HG03469 (cell line): ENCODE measurements around the gene CKAP5.
"Not testable (repeated sequence)": the region's sequence is repeated elsewhere in the genome, so short reads cannot be mapped to it uniquely, and the experiment has no call there.

Experiments
- ATAC-seq: cut with Tn5 transposase; IDR thresholded peaks from one replicate; pipeline ENCODE4 v1.9.1; 2021; ENCODE audit warnings: mild to moderate bottlenecking, moderate library complexity, moderate number of reproducible peaks; ENCODE audit not compliant: unreplicated experiment

The CKAP5 gene

DNA sequence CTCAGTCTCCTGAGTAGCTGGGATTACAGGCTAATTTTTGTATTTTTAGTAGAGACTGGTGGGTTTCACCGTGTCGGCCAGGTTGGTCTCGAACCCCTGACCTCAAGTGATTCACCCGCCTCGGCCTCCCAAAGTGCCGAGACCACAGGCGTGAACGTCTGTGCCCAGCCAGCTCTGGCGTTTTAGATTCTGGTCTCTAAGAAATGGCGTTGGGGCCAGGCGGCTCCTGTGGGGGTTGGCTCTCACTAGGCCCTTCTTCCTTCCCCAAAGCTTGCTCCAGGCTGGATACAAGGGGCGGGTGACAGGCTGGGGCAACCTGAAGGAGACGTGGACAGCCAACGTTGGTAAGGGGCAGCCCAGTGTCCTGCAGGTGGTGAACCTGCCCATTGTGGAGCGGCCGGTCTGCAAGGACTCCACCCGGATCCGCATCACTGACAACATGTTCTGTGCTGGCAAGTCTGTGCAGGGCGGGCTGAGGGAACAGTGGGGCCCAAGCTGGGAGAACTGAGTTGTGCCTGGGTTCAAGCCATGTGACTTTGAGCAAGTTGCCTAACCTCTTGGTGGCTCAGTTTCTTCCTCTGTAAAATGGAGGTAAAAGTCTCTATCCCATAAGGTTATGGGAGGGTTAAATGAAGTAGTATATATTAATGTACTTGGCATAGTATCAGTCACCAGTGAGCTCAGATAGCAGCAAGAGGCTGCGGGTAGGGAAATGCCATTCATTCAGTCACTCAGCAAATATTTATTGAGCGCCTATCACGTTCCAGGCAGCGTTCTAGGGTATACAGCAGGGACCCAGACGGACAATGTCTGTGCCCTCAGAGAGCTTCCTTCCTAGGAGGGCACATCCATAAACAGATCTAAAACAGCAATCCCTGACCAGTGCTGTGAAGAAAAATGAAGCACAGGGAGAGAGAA, 116.7 kb downstream of the CKAP5 start:
- ATAC-seq = no peak

DNA sequence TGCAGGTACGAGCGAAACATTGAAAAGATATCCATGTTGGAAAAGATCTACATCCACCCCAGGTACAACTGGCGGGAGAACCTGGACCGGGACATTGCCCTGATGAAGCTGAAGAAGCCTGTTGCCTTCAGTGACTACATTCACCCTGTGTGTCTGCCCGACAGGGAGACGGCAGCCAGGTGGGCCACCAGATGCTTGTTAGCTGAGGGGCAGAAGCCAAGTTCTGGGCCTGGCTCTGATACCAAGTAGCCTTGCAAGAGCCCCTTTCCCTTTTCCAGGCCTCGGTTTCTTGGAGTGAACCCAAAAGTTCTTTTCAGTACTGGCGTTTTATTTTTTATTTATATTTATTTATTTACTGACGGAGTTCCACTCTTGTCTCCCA, 117.4 kb downstream of the CKAP5 start:
- no peak for ATAC-seq

DNA sequence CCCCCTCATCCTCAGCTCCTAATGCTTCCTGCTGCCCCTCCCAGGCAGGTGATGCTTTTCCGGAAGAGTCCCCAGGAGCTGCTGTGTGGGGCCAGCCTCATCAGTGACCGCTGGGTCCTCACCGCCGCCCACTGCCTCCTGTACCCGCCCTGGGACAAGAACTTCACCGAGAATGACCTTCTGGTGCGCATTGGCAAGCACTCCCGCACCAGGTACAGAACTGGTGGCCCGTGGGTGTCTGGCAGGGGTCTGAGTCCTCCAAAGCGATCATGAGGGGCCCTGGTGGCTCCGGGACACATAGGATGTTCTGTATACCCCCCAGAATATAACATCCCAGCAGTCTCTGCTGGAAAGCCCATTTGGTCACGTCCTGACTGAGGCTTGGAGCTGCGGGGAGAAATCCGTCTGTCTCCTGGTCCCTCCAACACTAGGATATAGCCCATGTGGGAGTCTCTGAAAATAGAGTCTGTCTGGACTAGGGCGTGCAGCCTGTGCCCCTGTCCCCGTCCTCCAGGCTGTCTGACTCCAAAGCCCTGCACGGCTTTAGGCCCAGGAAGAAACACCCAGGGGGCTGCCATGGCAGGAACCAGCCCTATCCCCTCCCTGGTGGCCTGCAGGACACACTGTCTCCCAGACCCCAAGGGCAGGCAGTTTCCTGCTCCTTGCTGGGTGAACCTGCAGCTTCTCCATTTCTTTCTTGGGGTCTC, 118.0 kb downstream of the CKAP5 start:
- no peak for ATAC-seq

DNA sequence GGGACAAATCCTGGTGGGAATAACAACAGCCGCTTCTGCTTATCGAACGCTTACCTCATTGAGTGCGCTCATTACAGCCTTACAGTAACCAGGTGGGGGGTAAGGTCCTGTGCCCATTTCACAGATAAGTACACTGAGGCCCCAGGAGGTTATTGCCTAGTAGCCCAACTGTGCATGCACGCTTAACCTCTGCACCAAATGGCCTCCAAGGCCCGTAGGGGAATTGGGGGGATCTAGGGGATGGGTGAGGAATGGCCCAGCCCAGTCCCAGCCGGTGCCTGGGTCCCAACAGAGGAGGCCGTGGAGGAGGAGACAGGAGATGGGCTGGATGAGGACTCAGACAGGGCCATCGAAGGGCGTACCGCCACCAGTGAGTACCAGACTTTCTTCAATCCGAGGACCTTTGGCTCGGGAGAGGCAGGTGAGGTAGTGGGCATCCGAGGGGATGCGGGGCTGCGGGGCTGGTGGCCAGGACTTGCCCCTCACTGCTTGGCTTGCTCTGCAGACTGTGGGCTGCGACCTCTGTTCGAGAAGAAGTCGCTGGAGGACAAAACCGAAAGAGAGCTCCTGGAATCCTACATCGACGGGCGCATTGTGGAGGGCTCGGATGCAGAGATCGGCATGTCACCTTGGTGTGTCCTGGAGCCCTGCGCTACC, 119.7 kb downstream of the CKAP5 start:
- ATAC-seq = no peak

DNA sequence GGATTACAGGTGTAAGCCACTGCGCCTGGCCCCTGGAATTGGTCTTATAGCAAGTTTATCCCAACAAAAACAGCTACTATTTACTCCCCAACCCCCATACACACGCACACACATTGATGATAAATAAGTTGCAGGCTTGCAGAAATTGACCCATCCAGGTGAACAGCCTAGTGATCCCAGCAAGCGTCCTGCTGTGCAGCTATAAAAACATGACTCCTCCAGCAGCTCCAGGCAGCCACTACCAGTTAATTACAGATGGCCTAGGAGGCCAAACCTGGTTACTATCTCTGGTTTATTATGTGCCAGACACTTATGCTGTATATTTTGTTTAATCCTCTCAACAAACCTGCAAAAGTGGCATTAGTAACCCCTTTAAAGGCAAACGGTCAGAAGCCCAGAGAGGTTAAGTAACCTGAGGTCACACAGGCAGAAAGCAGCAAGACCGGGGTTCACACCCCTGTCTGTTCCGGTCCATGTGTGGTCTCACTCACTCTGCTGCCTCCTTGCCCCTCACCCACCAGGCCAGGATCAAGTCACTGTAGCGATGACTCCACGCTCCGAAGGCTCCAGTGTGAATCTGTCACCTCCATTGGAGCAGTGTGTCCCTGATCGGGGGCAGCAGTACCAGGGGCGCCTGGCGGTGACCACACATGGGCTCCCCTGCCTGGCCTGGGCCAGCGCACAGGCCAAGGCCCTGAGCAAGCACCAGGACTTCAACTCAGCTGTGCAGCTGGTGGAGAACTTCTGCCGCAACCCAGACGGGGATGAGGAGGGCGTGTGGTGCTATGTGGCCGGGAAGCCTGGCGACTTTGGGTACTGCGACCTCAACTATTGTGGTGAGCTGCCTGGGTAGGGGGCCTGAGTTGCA, 120.5 kb downstream of the CKAP5 start:
- no peak for ATAC-seq

DNA sequence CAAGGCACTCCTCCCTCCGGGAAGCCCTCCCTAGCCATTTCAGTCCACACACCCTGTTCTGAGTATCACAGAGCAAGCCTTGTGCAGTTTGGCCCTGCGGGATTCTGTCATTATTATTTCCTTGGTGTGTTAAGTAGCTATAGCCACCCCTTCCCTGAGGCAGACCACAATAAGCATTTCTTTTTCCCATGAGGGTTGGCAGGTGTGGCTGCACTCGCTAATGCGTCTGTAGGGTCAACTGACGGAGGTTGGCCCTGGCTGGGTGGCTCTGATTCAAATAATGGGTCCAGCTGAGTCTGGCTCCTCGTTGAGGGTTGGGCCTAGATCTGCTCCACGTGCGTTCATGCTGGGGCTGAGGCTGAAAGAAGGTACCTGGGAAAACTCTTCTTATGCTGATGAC, 122.0 kb downstream of the CKAP5 start:
- no peak for ATAC-seq

DNA sequence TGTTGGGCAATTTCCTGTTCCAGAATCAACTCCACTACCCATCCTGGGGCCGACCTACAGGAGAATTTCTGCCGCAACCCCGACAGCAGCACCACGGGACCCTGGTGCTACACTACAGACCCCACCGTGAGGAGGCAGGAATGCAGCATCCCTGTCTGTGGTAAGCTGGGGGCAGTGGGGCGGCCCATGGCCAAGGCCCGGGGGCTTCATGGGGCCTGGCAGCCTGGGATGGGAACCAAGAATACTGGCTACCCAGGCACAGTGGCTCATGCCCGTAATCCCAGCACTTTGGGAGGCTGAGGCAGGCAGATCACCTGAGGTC, 122.8 kb downstream of the CKAP5 start:
- no peak for ATAC-seq

DNA sequence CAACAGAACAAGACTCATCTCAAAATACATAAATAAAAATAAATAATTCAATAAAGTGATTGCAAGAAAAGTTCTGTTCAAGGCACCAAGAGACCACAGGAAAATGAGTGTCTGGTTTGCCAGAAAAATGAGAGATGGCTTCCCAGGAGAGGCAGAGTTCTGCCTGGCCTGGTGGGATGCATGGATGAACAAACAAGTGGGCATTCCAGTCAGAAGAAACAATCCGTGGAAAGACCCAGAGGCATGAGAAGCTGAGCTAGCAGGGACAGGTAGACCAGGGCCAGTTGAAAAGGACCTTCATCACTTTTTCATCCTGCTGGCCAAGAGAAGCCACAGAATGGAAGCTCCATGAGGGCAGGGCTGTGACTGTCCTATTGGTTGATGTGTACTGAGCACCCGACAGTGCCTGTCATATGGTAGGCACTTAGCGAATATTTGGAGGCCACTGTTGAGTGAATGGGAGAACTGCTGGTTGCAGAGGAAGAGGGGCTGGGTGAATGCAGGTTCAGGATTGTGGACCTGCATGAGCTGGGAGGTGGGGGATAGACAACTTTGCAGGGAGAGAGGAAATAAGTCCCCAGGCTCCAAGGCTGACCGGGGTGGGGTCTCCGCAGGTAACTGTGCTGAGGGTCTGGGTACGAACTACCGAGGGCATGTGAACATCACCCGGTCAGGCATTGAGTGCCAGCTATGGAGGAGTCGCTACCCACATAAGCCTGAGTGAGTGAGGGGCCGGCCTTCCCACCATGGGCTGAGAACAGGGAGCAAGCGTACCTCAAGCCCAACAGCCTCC, 123.3 kb downstream of the CKAP5 start:
- ATAC-seq = no peak

DNA sequence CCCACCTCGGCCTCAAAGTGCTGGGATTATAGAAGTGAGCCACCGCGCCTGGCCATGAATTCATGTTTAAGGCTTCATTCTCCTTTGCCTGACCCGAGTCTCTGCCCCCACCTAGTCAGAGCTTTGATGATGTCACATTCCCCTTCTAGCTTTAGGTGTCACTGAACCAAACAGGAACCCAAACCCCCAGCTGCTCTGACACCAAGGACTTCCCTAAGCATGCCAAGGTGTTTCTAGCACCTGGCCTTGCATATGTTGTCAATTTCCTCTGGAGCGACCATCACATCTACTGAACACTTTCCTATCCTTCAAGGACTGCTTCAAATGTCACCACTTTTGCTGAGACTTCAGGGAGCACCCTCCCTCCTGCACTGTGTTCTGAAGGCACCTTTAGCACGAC, 124.8 kb downstream of the CKAP5 start:
- ATAC-seq = no peak

DNA sequence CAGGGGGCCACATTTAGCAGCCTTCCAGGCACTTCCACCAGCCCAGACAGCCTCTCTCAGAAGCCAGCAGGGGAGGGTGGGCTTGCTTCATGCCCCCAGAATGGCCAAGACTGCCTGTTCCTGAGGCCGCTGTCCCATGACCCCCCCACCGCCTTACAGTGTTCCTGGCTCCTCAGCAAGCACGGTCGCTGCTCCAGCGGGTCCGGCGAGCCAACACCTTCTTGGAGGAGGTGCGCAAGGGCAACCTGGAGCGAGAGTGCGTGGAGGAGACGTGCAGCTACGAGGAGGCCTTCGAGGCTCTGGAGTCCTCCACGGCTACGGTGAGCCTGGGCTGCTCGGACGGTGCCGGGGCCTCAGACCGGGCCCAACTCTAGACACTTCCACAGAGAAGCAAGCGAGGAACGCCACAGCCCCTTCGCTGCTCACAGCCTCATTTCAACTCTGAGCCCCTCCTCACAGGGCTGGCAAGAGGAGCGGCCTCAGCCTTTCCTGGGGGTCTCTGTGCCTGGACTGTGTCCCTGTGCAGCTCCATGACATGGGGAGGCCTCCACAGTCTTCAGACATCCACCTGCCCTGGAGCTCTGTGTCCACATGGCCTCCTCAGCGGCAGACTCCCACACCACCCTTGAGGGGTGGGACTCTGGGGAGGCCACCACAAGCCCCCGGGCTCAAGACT, 126.4 kb downstream of the CKAP5 start:
- no peak for ATAC-seq

DNA sequence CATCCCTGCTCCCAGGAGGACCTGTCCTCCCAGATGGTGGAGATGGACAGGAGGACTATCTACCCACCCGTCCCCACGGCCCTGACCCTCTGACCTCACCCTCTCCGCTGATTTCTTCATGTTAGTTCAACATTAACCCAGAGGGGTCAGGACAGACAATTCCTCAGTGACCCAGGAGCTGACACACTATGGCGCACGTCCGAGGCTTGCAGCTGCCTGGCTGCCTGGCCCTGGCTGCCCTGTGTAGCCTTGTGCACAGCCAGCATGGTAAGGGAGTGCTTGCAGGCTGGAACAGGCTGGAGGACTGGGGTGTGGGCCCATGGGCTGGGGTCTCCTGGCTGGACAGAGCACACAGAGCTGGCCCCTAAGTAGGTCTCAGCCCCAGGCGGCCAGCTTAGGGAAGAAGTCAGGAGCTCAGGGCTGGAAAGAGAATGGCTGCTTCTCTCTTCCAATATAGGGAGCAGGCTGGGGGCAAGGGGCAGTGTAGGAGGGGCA, 127.0 kb downstream of the CKAP5 start, which contains the start of gene F2:
Gene F2 (plus strand): TSS at position 166 of the 495 bp plus-strand sequence. CDS start 23 bp downstream, at position 189.
- ATAC-seq = no peak

DNA sequence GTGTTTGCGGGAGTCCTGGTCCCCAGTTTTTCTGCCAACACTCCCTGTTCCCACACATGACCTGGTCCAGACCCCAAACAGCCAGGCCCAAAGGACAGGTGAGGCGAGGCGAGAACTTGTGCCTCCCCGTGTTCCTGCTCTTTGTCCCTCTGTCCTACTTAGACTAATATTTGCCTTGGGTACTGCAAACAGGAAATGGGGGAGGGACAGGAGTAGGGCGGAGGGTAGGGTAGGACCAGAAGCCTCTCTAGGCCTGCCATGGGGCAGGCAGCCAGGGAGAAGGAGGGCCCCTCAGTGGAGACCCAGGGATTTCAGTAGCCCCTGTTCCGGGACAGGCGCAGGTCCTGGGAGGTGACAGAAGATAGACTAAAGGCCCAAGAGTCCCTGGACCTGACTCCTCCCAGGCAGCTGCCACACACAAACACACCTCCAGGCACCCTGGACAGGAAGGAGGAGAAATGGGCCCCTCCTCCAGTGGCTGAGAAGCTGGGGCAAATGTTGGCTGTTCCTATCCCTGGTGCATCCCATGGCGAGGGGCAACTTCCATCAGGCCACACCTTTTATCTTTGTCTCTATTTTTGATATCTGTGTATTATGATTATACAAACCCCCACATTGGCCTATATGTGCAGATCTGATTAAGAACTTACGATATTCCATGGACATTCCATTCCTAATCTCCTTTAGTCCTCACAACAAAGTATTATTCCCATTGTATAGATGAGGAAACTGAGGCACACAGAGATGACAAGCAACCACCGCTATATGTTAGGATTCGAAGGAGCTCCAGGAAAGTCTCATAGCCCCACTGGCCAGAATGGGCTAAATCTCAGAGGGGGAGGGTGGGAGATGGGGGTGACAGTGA, 127.7 kb downstream of the CKAP5 start:
- ATAC-seq = no peak

DNA sequence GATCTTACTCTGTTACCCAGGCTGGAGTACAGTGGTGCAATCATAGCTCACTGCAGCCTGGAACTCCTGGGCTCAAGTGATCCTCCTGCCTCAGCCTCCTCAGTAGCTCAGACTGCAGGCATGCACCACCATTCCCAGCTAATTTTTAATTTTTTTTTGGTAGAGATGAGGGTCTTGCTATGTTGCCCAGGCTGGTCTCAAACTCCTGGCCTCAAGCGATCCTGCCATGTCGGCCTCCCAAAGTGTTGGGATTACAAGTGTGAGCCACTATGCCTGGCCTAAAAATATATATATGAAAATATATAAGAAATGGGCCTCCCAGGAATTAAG, 128.3 kb downstream of the CKAP5 start:
- not testable (repeated sequence) for ATAC-seq

DNA sequence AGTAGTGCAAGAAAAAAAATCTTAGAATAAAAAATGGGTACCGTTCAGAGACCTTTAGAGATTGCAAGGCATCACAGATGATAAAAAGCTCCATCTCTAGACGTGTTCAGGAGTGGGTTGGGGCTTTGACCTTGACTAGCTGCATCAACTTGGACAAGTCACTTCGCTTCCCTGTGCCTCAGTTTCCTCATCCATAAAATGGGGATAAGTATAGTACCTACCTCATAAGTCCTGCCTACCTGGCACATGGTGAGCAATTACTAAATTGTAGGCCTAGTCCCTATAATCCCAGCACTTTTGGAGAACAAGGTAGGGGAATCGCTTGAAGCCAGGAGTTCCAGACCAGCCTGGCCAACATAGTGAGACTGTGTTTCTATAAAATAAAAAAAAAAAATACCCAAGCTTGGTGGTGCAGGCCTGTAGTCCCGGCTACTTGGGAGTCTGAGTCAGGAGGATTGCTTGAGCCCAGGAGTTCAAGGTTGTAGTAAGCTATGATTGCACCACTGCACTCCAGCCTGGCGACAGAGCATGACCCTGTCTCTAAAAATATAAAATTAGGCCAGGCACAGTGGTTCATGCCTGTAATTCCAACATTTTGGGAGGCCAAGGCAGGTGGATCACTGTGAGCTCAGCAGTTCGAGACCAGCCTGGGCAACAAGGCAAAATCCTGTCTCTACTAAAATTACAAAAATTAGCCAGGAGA, 133.1 kb downstream of the CKAP5 start:
- no peak for ATAC-seq

DNA sequence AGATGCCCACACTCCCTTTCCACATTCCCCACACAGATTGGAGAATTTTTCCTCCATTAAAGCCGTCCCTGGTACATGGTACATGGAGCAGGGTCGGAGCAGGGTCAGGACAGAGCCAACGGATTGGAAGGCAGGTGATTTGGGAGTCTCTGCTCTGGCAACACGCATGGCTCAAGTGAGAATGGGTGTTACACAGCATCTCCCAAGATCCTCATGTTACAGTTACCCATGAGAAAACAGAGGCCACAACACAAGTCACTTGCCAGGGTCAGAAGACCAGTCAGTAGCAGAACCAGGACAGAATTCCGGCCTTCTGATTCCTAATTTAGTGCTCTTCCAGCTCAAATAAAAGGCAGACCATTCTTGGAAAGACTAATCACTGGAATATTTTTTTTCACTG, 134.8 kb downstream of the CKAP5 start:
- no peak for ATAC-seq

DNA sequence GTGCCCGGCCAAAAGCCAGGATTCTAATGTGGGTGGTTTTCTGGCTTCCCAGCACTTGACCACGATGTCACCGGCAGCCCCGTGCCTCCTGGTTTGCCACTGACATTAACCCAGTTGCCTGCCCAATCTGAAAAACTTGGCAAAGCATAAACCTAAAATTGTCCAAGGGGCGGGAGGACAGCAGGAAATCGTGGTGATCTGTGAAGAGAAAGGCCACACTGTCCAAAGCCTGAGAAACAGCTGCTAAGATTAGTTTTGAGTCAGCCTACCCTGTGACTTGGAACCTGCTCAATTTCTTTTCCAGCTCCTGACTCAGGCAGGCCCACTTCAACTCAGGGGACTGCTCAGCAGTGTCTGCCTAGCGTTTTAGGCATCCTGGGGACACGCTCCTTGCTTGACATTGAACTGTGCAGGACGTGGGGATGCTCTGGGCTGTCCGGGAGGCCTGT, 135.2 kb downstream of the CKAP5 start:
- no peak for ATAC-seq

DNA sequence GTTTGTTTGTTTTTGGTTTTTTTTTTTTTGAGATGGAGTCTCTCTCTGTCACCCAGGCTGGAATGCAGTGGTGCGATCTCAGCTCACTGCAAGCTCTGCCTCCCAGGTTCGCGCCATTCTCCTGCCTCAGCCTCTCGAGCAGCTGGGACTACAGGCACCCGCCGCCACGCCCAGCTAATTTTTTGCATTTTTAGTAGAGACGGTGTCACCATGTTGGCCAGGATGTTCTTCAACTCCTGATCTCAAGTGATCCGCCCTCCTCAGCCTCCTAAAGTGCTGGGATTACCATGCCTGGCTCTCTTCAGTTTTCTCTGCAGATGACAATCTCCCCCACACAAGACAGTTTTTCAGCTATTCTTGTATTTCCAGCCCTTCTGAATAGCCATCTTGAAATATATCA, 136.7 kb downstream of the CKAP5 start:
- not testable (repeated sequence) for ATAC-seq

DNA sequence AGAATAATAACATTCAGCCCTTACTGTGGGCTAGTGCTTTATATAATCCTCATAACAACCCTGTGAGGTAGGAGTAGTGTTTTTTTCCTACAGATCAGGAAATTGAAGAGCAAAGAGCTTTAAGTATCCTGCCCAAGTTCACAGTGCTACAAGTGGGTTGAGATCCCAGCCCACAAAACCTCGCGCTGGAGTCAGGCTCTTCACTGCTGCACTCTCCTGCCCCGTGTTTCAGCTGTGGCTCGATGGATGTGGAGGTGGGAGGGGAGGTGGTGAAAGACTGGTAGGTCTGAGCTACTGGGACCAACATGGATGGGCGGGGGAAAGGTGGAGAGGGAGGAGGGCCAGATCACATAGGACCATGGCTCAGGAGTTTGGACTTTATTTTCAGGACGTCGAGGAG, 139.2 kb downstream of the CKAP5 start:
- ATAC-seq = no peak
